H1 (cell line): Measurements from ENCODE around the gene PDE6B. TPM values are rescaled to one million over a fixed set of nuclear protein-coding genes. Genes with fewer than 3 reads are reported as not detected.

ENCODE experiments used
- CTCF ChIA-PET: fragments of 300-600 bp; sonication (Branson Sonifier 250); formaldehyde crosslinking; loops from one replicate; lab custom pipeline; 2021; ENCODE audit not compliant: partially characterized antibody; lab: Charles Lee
- POLR2A ChIA-PET: fragments of 300-600 bp; sonication (Branson Sonifier 250); formaldehyde crosslinking; loops from one replicate; lab custom pipeline; 2021; ENCODE audit warnings: inconsistent platforms; ENCODE audit not compliant: partially characterized antibody; lab: Charles Lee
- DNase-seq, 2 experiments: peaks; one replicate each; pipeline versions ENCODE4 v3.0.0 to v3.0.0-alpha.2; 2010 to 2022; ENCODE audit warnings: low spot score in 2 of 2, low read depth in 1 of 2, mixed read lengths in 1 of 2
- FAIRE-seq: peaks from 2 replicates; lab custom pipeline; 2011; peaks lifted over from hg19 to GRCh38; lab: Jason Lieb, UNC
- H2AFZ ChIP-seq: 2 replicates; pipeline ENCODE4 v1.8.1; 2012; ENCODE audit warnings: low read length, inconsistent platforms
- H2AK5ac ChIP-seq: 2 replicates; pipeline ENCODE4 v1.6.1; 2013; ENCODE audit warnings: low read depth, low read length
- H2BK120ac ChIP-seq: replicated peaks from 2 replicates; pipeline ENCODE3; 2013; ENCODE audit warnings: low read depth, low read length, inconsistent platforms
- H2BK12ac ChIP-seq: 2 replicates; pipeline ENCODE4 v1.6.1; 2013; ENCODE audit warnings: low read depth, low read length
- H2BK15ac ChIP-seq: 2 replicates; pipeline ENCODE4 v1.6.1; 2013; ENCODE audit warnings: low read length
- H2BK20ac ChIP-seq: 2 replicates; pipeline ENCODE4 v1.6.1; 2013; ENCODE audit warnings: low read length
- H2BK5ac ChIP-seq: 2 replicates; pipeline ENCODE4 v1.6.1; 2013; ENCODE audit warnings: low read depth, low read length
- H3K14ac ChIP-seq: 2 replicates; pipeline ENCODE4 v1.6.1; 2013; ENCODE audit warnings: inconsistent platforms; ENCODE audit not compliant: insufficient read length
- H3K18ac ChIP-seq: 2 replicates; pipeline ENCODE4 v1.6.1; 2013; ENCODE audit warnings: low read length; ENCODE audit errors: extremely low read depth
- H3K23ac ChIP-seq: 2 replicates; pipeline ENCODE4 v1.6.1; 2013; ENCODE audit warnings: inconsistent platforms; ENCODE audit not compliant: insufficient read length
- H3K23me2 ChIP-seq: 2 replicates; pipeline ENCODE4 v1.6.1; 2013; ENCODE audit warnings: low read depth, low read length
- H3K27ac ChIP-seq: 2 replicates; pipeline ENCODE4 v1.6.1; 2011; ENCODE audit warnings: low read depth, low read length, inconsistent platforms
- H3K27me3 ChIP-seq, 4 experiments: replicated peaks in 1 of 4; 1 replicate in 1 of 4; 2 replicates in 3 of 4; pipeline versions ENCODE4 v1.6.1 to v1.8.1; 2011 to 2013; ENCODE audit warnings: low read length in 3 of 4, mild to moderate bottlenecking in 3 of 4, inconsistent platforms in 2 of 4, mixed read lengths in 2 of 4, moderate library complexity in 1 of 4; ENCODE audit not compliant: control insufficient read depth in 3 of 4, insufficient read depth in 3 of 4; ENCODE audit errors: extremely low read depth in 1 of 4
- H3K36me3 ChIP-seq, 4 experiments: 2 replicates each; pipeline versions ENCODE4 v1.6.1 to v1.8.1; 2011 to 2013; ENCODE audit warnings: mild to moderate bottlenecking in 4 of 4, low read length in 3 of 4, moderate library complexity in 2 of 4, control low read depth in 1 of 4, inconsistent platforms in 1 of 4; ENCODE audit not compliant: insufficient read depth in 4 of 4, control insufficient read depth in 2 of 4
- H3K4ac ChIP-seq: replicated peaks from 2 replicates; pipeline ENCODE3; 2013; ENCODE audit warnings: low read length, low read depth, mixed read lengths, inconsistent platforms; ENCODE audit not compliant: insufficient read length
- H3K4me1 ChIP-seq, 4 experiments: replicated peaks in 1 of 4; 1 replicate in 1 of 4; 2 replicates in 3 of 4; pipeline versions ENCODE4 v1.6.1 to v1.8.1; 2011 to 2013; ENCODE audit warnings: low read length in 3 of 4, inconsistent platforms in 2 of 4, mixed read lengths in 1 of 4; ENCODE audit not compliant: insufficient read depth in 4 of 4, control insufficient read depth in 3 of 4
- H3K4me2 ChIP-seq, 2 experiments: 2 replicates each; pipeline versions ENCODE4 v1.6.1 to v1.8.1; 2011 to 2013; ENCODE audit warnings: low read depth in 2 of 2, low read length in 2 of 2, control low read depth in 1 of 2, inconsistent platforms in 1 of 2, mild to moderate bottlenecking in 1 of 2; ENCODE audit not compliant: insufficient read depth in 1 of 2
- H3K4me3 ChIP-seq, 4 experiments: fragments of 200-600, 300-600 bp in 1 of 4; sonication (generic), shearing (Covaris generic), sonication (Bioruptor Twin) in 1 of 4; 2 replicates each; pipeline versions ENCODE4 v1.5.1 to v1.8.1; 2011 to 2016; ENCODE audit warnings: low read length in 4 of 4, low read depth in 3 of 4, control low read depth in 2 of 4, inconsistent platforms in 2 of 4, mild to moderate bottlenecking in 2 of 4, mixed read lengths in 1 of 4, moderate library complexity in 1 of 4; ENCODE audit not compliant: insufficient read depth in 2 of 4; ENCODE audit errors: extremely low read depth in 1 of 4
- H3K56ac ChIP-seq: replicated peaks from 2 replicates; pipeline ENCODE3; 2013; ENCODE audit warnings: low read depth, mild to moderate bottlenecking, mixed read lengths, low read length, inconsistent platforms; ENCODE audit not compliant: insufficient read length
- H3K79me1 ChIP-seq: 2 replicates; pipeline ENCODE4 v1.6.1; 2013; ENCODE audit warnings: low read depth, low read length, control low read depth
- H3K79me2 ChIP-seq, 2 experiments: 2 replicates each; pipeline versions ENCODE4 v1.6.1 to v1.8.1; 2012 to 2013; ENCODE audit warnings: low read length in 2 of 2, mild to moderate bottlenecking in 2 of 2, inconsistent platforms in 1 of 2; ENCODE audit not compliant: insufficient read depth in 2 of 2, control insufficient read depth in 1 of 2
- H3K9ac ChIP-seq, 4 experiments: replicated peaks in 1 of 4; 1 replicate in 1 of 4; 2 replicates in 3 of 4; pipeline versions ENCODE4 v1.6.1 to v1.8.1; 2011 to 2013; ENCODE audit warnings: low read depth in 3 of 4, low read length in 3 of 4, control low read depth in 2 of 4, mild to moderate bottlenecking in 2 of 4, moderate library complexity in 2 of 4, inconsistent platforms in 1 of 4; ENCODE audit errors: extremely low read depth in 1 of 4
- H3K9me3 ChIP-seq, 2 experiments: 2 replicates each; pipeline versions ENCODE4 v1.6.1 to v1.8.1; 2012 to 2013; ENCODE audit warnings: mild to moderate bottlenecking in 2 of 2, moderate library complexity in 2 of 2, control low read depth in 1 of 2, inconsistent platforms in 1 of 2, low read depth in 1 of 2, low read length in 1 of 2, mixed read lengths in 1 of 2; ENCODE audit not compliant: insufficient read depth in 2 of 2
- H4K20me1 ChIP-seq, 2 experiments: replicated peaks in 1 of 2; 2 replicates each; pipeline versions ENCODE3 to v1.8.1; 2011 to 2013; ENCODE audit warnings: inconsistent platforms in 2 of 2, low read length in 2 of 2, mild to moderate bottlenecking in 1 of 2; ENCODE audit not compliant: insufficient read depth in 2 of 2, control insufficient read depth in 1 of 2
- H4K5ac ChIP-seq: 2 replicates; pipeline ENCODE4 v1.6.1; 2013; ENCODE audit warnings: low read length, low read depth, mixed read lengths, inconsistent platforms; ENCODE audit not compliant: insufficient read length
- H4K8ac ChIP-seq: 2 replicates; pipeline ENCODE4 v1.8.0; 2013; ENCODE audit warnings: mild to moderate bottlenecking, moderate library complexity, low read length, inconsistent platforms; ENCODE audit not compliant: insufficient read depth; ENCODE audit errors: extremely low read depth
- H4K91ac ChIP-seq: replicated peaks from 2 replicates; pipeline ENCODE3; 2013; ENCODE audit warnings: low read length, mixed read lengths, inconsistent platforms; ENCODE audit not compliant: insufficient read length
- CEBPB ChIP-seq: IDR thresholded peaks from 2 replicates; pipeline ENCODE4 v1.6.1; 2012; ENCODE audit warnings: low read depth, low read length
- EP300 ChIP-seq, 2 experiments: IDR thresholded peaks; 1 replicate in 1 of 2; 2 replicates in 1 of 2; pipeline ENCODE4 v1.6.1; 2011 to 2012; ENCODE audit warnings: low read depth in 2 of 2, low read length in 2 of 2, mild to moderate bottlenecking in 2 of 2, borderline replicate concordance in 1 of 2, inconsistent platforms in 1 of 2, moderate library complexity in 1 of 2
- HDAC2 ChIP-seq, 2 experiments: fragments of 300-600 bp in 1 of 2; sonication (generic) in 1 of 2; IDR thresholded peaks; 2 replicates each; pipeline ENCODE4 v1.6.1; 2011 to 2012; ENCODE audit warnings: low read depth in 2 of 2, low read length in 2 of 2, mild to moderate bottlenecking in 2 of 2, moderate library complexity in 2 of 2, borderline replicate concordance in 1 of 2, inconsistent platforms in 1 of 2
- KDM5A ChIP-seq: fragments of 200-600 bp; IDR thresholded peaks from 2 replicates; pipeline ENCODE4 v1.7.1; 2012; ENCODE audit warnings: mild to moderate bottlenecking, low read length, inconsistent platforms, mixed read lengths
- POLR2AphosphoS5 ChIP-seq: IDR thresholded peaks from 2 replicates; pipeline ENCODE4 v1.6.1; 2011; ENCODE audit warnings: low read depth, low read length
- SAP30 ChIP-seq: fragments of 300-600 bp; sonication (generic); IDR thresholded peaks from 2 replicates; pipeline ENCODE4 v1.7.1; 2012; ENCODE audit warnings: low read length, moderate library complexity, mild to moderate bottlenecking, inconsistent platforms; ENCODE audit not compliant: insufficient read depth, insufficient replicate concordance
- SIX5 ChIP-seq: IDR thresholded peaks from 2 replicates; pipeline ENCODE4 v1.6.1; 2011; ENCODE audit warnings: mild to moderate bottlenecking, low read depth, low read length
- SP4 ChIP-seq: IDR thresholded peaks from 2 replicates; pipeline ENCODE4 v1.6.1; 2012; ENCODE audit warnings: low read length, inconsistent platforms
- SRF ChIP-seq: IDR thresholded peaks from 2 replicates; pipeline ENCODE4 v1.6.1; 2011; ENCODE audit warnings: mild to moderate bottlenecking, low read depth, low read length, moderate library complexity
- TCF12 ChIP-seq: IDR thresholded peaks from 2 replicates; pipeline ENCODE4 v1.6.1; 2011; ENCODE audit warnings: low read depth, mild to moderate bottlenecking, low read length
- USF2 ChIP-seq: IDR thresholded peaks from 2 replicates; pipeline ENCODE4 v1.6.1; 2011; ENCODE audit warnings: low read length, improper control_type of control experiment
- YY1 ChIP-seq: IDR thresholded peaks from 2 replicates; pipeline ENCODE4 v1.6.1; 2011; ENCODE audit warnings: low read depth, mild to moderate bottlenecking, low read length
- WGBS, 2 experiments: shearing (Covaris generic) in 1 of 2; methylation state at CpG; one replicate each; pipeline versions ENCODE4 v1.1.6 to v1.1.7; 2013 to 2015; ENCODE audit warnings: low lambda C conversion rate in 2 of 2, mixed read lengths in 2 of 2, inconsistent platforms in 1 of 2, low coverage in 1 of 2, missing lambda C conversion rate in 1 of 2; ENCODE audit not compliant: insufficient replicate concordance in 2 of 2, insufficient coverage in 1 of 2, insufficient read length in 1 of 2; ENCODE audit errors: extremely low coverage in 1 of 2, missing lambda C conversion rate in 1 of 2; 5-methylcytosine and 5-hydroxymethylcytosine counted together
- polyA plus RNA-seq, 7 experiments: library from polyadenylated mRNA; depleted of rRNA in 3 of 7; stranded (reverse) in 5 of 7; unstranded in 2 of 7; fragments of >200 nt in 5 of 7; fragments of 200-250 nt in 2 of 7; gene quantifications; 1 replicate in 5 of 7; 2 replicates in 1 of 7; 4 replicates in 1 of 7; pipeline versions ENCODE4 v1.2.1 to v1.2.3, GENCODE V29; 2011 to 2013; ENCODE audit warnings: missing spikeins in 2 of 7, mixed read lengths in 2 of 7
- total RNA-seq: library from RNA; stranded (reverse); fragmentation: NEBNext Ultra II Directional; extraction: Animal tissue kit (Norgen Biotek cat#: 25700); gene quantifications from 2 replicates; pipeline ENCODE4 v1.2.1, GENCODE V29; 2021

PDE6B gene
- total and polyA plus RNA-seq, 2 of the 8 experiments (the other 6 are each of a cell fraction or from before 2014, with no cell fraction given), result 4.1 to 8.4 TPM

- H3K56ac ChIP-seq, result no peak overlapping the region
- H4K8ac ChIP-seq, result no peak overlapping the region
- no peak overlapping the region for H2BK15ac ChIP-seq
- no peak overlapping the region for H2AK5ac ChIP-seq
- no peak overlapping the region for H4K5ac ChIP-seq
- H4K20me1 ChIP-seq, result peaks cover 0 to 2% of the 10 kb centered on the region in 2 experiments
- 89% methylated on average over 22 of the region's 22 CpGs; no CpG with 5 or more reads in 1 of the 2 experiments for WGBS, 2 experiments
- no peak overlapping the region for H3K27ac ChIP-seq
- no peak overlapping the region for H2BK20ac ChIP-seq
- ChIA-PET POLR2A (no interaction called here), CTCF (interaction anchor here (0.8 kb wide), 1 partner anchor 34 kb away, joined by 4 read pairs; no protein-coding TSS in a partner anchor)
- no peak for DNase-seq
- no peaks in the 10 kb centered on the region for H3K23me2 ChIP-seq
- FAIRE-seq, result no peak
- no peak overlapping the region for H2BK12ac ChIP-seq
- no peak overlapping the region for H2AFZ ChIP-seq
- H3K4me3 ChIP-seq, result no peak overlapping the region
- no peak overlapping the region for H3K9ac ChIP-seq
- H3K23ac ChIP-seq, result no peak overlapping the region
- H4K91ac ChIP-seq, result no peak overlapping the region
- H3K4me2 ChIP-seq, result no peak overlapping the region
- H3K4ac ChIP-seq, result no peak overlapping the region
- peaks cover 10 to 11% of the 10 kb centered on the region in 2 experiments; a peak in 3 of 4 replicates for H3K9me3 ChIP-seq
- no peak overlapping the region for H3K14ac ChIP-seq
- H2BK120ac ChIP-seq, result no peak overlapping the region
- H3K79me2 ChIP-seq, result no peaks in the 10 kb centered on the region
- H3K79me1 ChIP-seq, result no peaks in the 10 kb centered on the region
- no peak overlapping the region for H3K18ac ChIP-seq
- H2BK5ac ChIP-seq, result no peak overlapping the region
- H3K27me3 ChIP-seq, result no peaks in the 10 kb centered on the region; a peak in 1 of 7 replicates
- H3K36me3 ChIP-seq, result no peaks in the 10 kb centered on the region
- no peaks in the 10 kb centered on the region for H3K4me1 ChIP-seq
- TF ChIP-seq SAP30 (no peak), YY1 (no peak), SIX5 (no peak), SP4 (no peak), POLR2AphosphoS5 (no peak), USF2 (no peak), EP300 (IDR thresholded peaks at IDR 0.05; ENCODE audit: borderline replicate concordance in 1 of 2, low read depth in 2 of 2, low read length in 2 of 2) (no peak), KDM5A (no peak), HDAC2 (IDR thresholded peaks at IDR 0.05; ENCODE audit: borderline replicate concordance in 1 of 2, low read depth in 2 of 2, low read length in 2 of 2) (no peak), CEBPB (no peak), SRF (no peak), TCF12 (no peak)
Measured at GRCh38 chr4:635851-636627, 10.7 kb downstream of the PDE6B start.
